ENCODE data around the gene CCDC141.
"Not testable (repeated sequence)": the region's sequence is repeated elsewhere in the genome, so short reads cannot be mapped to it uniquely, and the experiment has no call there.

DNA sequence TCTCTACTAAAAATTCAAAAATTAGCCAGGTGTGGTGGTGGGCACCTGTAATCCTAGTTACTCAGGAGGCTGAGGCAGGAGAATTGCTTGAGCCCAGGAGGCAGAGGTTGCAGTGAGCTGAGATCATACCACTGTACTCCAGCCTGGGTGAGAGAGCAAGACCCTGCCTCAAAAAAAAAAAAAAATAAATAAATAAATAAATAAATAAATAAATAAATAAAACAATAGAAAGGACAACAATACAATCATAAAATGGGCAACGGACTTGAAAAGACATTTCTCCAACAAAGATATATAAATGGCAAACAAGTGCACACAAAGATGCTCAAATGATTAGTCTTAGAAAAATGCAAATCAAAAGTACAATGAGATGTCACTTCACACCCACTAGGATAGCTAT, 60.5 kb downstream of the CCDC141 start:
- not testable (repeated sequence) for TF ChIP-seq CTCF, EZH2phosphoT487 (IDR thresholded peaks at IDR 0.05; ENCODE audit: low read length)

Measured in MM.1S (cell line).